ENCODE results near the gene TSHZ2.
A peak's percentile ranks its signal among the peaks of the same experiment; 100 is the strongest.

TSHZ2 gene

DNA sequence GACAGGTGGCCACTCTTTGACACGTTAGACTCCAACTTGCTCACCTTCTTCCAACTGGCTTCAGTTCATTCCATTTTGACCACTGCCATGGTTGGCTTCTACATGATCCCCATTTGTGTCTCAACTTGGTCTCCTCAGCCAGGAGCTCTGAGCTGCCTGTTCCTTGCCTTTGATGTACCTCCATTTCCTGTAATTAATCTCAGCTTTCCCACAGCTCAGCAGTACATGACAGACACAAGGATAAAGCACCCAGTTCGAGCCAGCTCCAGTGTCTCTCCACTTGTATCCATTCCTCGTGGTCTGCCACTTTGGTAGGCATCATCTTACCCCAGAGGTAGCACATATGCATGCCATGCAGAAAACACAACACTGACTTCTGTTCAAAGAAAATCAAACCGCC is 161.0 kb downstream of the TSHZ2 start:
- no peak for DNase-seq (ENCODE audit: low spot score)

- no peak for DNase-seq (ENCODE audit: low spot score)
Measured at GRCh38 chr20:53133628-53134027, 161.5 kb downstream of the TSHZ2 start.

DNA sequence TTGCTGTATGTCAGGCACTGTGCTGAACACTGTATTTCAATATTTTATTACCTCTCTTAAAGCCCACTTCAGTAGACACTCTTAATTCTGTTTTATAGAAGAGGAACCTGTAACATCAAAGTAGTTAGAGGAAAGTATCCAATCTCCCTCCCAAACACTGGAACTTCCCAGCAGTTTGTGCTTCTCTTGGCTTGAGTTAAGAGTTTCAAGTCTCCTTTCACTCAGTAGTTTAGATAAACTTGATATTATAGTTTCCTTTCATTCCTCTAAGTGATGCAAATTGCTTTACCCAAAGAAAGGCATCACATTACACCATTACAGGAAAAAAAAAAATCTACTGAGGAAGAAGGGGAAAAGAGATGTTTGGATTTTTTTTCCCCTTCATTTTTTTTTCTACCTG is 164.3 kb downstream of the TSHZ2 start:
- DNase-seq (ENCODE audit: low spot score) = no peak

DNA sequence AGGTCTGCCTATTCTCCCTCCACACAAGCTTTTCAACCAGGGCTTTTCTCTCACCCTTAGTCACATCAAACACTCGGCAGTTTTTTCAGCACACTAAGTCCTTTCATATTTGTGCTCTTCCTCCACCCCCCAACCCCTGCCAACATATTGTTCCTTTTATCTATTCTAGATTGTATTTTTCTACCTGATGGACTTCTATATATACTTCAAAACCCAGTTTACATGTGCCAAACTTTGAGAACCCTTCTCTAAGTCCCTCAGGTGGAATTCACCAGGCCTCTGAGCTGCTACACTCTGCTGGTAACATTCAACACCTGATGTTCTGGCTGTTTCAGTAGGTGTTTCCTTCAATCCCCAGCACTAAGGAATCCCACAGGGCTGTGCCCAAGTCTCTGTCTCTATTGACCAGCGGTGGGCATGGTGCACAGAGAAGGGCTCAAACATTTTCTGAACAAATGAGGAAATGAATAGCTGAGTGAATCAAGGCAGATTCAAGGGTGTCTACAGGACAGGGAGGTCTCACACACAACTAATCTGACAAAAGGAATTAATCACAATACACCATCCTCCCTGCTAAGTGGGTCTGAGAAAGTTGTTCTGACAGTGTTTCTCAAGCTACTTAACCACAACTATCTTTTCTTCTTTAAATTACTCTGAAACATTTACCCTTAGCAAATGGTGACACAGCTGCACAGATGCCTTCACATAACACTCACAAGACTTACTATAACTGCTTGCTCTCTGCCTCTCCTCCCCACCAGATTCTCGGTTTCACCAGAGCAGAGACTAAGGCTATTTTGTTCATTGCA is 166.5 kb downstream of the TSHZ2 start:
- DNase-seq (ENCODE audit: low spot score) = no peak

GRCh38 chr20:53141201-53142050 is 169.3 kb downstream of the TSHZ2 start:
- DNase-seq (ENCODE audit: low spot score) = no peak

DNA sequence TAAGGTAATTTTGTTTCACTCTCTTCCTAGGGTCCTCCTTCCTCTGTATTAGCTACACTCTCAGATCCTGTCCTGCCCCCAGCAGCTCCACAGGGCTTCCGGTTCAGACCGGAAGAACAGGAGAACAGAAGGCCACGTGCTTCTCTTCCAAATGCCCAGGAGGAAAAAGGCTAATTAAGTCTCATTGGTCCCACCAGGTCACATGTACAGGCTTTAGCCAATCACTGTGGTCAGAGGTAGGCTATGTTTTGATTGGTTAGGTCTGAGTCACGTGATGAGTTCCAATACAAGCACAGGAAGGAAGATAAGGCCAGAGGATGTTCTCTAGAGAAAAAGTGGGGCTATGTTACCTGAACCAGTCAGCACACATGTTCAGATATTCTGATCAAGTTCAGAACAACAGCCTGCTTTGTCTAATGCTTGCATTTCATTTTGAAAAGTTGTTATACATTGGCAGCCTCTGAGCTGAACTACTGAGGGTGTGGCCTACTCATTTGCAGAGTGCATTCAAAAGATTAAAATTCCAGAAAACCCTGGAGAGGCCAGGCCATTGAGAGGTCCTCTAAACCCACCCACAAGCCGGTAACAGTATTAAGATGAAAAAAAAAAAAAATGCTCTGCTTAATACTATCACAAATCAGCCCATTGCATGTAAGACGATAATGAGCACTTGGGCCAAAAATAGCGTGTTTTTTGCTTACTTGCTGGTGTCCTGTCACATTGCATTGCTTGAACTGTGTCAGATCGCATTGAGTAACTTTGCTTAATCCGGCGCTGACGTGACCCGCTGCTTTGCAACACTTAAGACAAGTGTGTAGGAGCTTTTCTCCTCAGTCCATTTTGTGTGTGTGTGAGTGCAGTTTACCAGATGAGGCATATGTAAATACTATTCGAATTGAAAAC is 170.3 kb downstream of the TSHZ2 start:
- DNase-seq (ENCODE audit: low spot score) = no peak

- DNase-seq (ENCODE audit: low spot score) = no peak
Measured at GRCh38 chr20:53146201-53146891, 174.2 kb downstream of the TSHZ2 start.

GRCh38 chr20:53148771-53149147 is 176.6 kb downstream of the TSHZ2 start:
- DNase-seq (ENCODE audit: low spot score) = no peak

GRCh38 chr20:53149148-53149889 is 177.2 kb downstream of the TSHZ2 start:
- DNase-seq (ENCODE audit: low spot score) = no peak

- DNase-seq (ENCODE audit: low spot score) = no peak
Measured at GRCh38 chr20:53149890-53150205, 177.7 kb downstream of the TSHZ2 start.

DNA sequence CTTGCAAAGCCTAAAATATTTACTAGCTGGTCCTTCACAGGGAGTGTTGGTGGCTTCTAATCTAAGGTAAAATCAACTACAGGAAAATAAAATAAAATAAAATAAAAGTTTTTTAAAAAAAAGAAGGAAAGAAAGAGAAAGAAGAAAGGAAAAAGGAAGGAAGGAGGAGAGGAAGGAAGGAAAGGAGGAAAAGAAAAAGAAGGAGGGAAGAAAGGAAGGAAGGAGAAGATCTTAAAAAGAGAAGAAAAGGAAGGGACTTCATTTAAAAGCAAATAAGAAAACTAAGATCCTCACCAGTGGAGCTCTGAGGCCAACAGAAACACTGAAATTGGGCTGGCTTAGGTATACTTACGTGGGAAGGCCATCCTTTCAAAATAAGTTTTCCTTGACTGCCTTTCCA is 178.4 kb downstream of the TSHZ2 start:
- DNase-seq (ENCODE audit: low spot score) = no peak

DNA sequence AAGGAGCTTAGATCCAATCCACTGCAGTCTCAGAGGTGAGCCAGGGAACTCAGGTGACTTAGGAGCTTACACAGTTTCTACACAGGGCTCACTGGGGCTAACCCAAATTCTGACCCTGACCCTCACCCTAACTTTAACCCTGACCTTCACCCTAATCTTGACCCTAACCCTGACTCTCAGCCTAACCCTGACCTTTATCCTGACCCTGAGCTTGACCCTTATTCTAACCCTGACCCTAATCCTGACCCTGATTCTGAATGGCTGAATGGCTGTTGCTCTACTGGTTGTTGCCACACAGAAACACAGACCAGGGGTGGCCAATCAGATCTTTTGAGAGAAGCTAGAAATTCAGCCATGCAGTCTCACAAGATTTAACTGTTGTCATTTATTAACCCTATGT is 180.1 kb downstream of the TSHZ2 start:
- no peak for DNase-seq (ENCODE audit: low spot score)

DNA sequence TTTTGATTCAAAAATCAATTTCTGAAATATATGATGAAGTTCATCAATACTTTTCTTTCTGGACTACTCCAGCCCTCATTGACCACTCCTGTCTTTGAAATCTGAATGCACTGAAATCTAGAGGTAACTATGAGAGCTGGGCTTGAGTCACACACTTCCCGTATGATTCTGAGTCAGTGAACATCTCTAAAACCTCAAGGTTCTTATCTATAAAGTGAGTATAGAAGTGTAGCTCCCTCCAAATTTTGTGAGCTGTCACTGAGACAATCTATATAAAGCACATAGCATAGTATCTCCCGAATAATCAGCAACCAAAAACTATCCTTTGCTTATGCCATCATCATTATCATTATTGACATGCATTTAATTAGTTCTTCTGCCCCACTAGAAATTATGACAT is 182.4 kb downstream of the TSHZ2 start:
- DNase-seq (ENCODE audit: low spot score) = no peak

GRCh38 chr20:53157443-53158408 is 185.6 kb downstream of the TSHZ2 start:
- DNase-seq (ENCODE audit: low spot score) = peak; percentile 28

DNA sequence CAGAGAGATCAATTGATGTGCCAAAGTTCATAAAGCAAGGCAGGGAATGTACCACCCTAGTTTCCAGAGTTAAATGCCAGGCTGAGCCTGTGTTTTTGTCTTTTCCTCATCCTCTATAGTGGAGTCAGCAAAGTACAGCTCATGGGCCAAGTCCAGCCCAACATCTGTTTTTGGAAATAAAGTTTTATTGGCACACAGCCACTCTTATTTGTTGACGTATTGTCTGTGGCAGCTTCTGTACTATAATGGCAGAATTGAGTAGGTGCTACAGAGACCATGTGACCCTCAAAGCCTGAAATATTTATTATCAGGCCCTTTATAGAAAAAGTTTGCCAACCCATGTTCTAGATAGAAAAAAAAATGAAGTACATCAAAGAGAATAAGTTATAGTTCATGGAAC is 187.0 kb downstream of the TSHZ2 start:
- DNase-seq (ENCODE audit: low spot score) = no peak

DNA sequence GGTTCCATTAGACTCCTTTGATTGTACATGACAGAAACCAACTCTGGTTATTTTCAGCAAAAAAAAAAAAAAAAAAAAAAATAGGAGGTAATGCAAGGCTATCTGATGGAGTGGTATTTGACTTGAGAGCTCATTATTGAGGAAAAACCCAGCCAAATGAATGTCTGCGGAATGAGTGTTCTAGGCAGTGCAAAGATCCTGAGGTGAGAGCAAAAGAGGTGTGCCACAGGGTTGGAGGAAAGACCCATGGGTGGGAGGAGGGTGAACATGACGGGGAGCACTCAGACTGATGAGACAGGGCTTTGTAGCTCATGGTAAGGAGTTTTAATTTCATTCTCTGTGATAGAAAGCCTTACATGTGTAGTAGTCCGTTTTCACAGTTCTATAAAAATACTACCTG is 188.9 kb downstream of the TSHZ2 start:
- no peak for DNase-seq (ENCODE audit: low spot score)

GRCh38 chr20:53161473-53161872 is 189.3 kb downstream of the TSHZ2 start:
- DNase-seq (ENCODE audit: low spot score) = no peak

GRCh38 chr20:53162251-53162835 is 190.2 kb downstream of the TSHZ2 start:
- DNase-seq (ENCODE audit: low spot score) = peak; percentile 50

GRCh38 chr20:53163486-53163885 is 191.3 kb downstream of the TSHZ2 start:
- DNase-seq (ENCODE audit: low spot score) = no peak

- DNase-seq (ENCODE audit: low spot score) = no peak
Measured at GRCh38 chr20:53164072-53164471, 191.9 kb downstream of the TSHZ2 start.

Measured in HuH-7.5 (cell line).